ENCODE results near the gene SLC8B1. TPM values are rescaled to one million over a fixed set of nuclear protein-coding genes. Genes with fewer than 3 reads are reported as not detected.

Gene SLC8B1
- total and polyA plus RNA-seq, 2 donors (not counting 1 experiment from before 2014, with no cell fraction given), result 16.7 to 16.8 TPM

DNA sequence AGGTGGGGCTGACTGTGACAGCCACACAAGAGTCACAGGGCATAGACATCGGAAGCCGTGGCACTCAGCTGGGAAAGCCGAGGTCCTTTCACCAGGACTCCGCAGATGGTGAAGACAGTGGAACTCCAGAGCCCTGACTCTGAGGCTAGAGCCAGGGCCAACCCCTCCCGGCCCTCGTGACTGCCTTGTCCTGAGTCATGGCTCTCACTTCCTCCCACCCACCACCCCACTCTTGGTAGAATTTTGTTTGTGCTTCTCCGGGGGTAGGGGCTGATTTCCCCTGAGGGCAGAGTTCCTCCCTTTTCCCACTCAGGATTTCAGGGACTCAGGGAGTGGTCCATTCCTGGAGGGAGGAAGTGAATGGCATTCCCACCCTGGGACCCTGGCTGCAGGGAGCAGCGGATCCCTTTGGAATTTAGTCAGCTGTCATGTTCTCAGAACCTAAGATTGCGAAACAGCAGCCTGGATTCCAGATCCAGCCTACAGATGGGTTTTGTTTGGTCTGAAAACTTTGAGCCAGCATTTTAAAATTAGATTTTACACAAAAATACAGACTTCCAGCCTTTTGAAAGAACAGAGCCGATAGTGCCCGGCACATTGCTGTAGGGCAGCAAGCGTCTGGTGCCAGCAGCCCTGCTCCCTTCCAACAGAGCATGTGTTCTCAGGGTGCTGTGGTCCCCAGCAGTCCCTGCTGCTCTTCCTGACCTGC, 62.9 kb downstream of the SLC8B1 start:
- H3K4me2 ChIP-seq (ENCODE audit: extremely low read depth, insufficient read depth, low read length), result peak overlapping the region; percentile 82

DNA sequence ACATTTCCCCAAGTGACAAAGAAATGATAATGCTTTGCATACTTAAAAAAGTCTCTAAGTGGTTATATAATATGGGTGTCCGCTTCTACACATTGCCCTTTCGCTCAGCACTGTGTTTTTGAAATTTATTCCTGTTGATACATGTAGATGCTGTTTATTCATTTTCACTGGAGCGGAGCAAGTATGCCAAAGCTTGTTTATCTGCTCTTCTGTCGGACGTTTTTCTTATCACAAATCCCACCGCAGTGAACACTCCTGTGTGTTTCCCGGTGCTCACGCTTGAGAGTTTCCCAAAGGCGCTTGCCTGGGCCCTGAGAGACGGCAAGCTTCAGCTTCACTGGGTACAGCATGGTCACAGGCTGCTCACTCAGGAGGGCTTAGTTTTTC, 63.5 kb downstream of the SLC8B1 start:
- peak in 1 of 2 donors; percentile 10 for DNase-seq (ENCODE audit: low read depth in 2 of 2)
- Histone ChIP-seq H3K4me1 (ENCODE audit: control insufficient read depth, extremely low read depth, insufficient read depth, low read length) (peaks cover 11% of the 10 kb centered on the region), H3K9ac (ENCODE audit: insufficient read depth, low read length) (peak overlapping the region; percentile 25), H3K4me3 (replicated peaks in 1 of 4; ENCODE audit: control extremely low read depth in 1 of 4, insufficient read depth in 1 of 4, low read depth in 3 of 4, low read length in 4 of 4) (peak overlapping the region in 1 of 4 experiments; percentile 15), H3K9me3 (ENCODE audit: control insufficient read depth, insufficient read depth, low read depth, low read length) (no peaks in the 10 kb centered on the region), H3K27ac (ENCODE audit: insufficient read depth, low read length) (peak overlapping the region; percentile 55), H3K79me2 (ENCODE audit: control insufficient read depth, insufficient read depth, low read length) (no peaks in the 10 kb centered on the region), H3K27me3 (ENCODE audit: control insufficient read depth, insufficient read depth, low read length) (no peaks in the 10 kb centered on the region), H3K36me3 (ENCODE audit: control insufficient read depth, insufficient read depth, low read length) (no peaks in the 10 kb centered on the region), H4K20me1 (ENCODE audit: control insufficient read depth, extremely low read depth, insufficient read depth, low read length) (no peaks in the 10 kb centered on the region), H2AFZ (ENCODE audit: low read length) (peak overlapping the region; percentile 75), H3K4me2 (ENCODE audit: extremely low read depth, insufficient read depth, low read length) (peak overlapping the region; percentile 82)
- TF ChIP-seq EZH2 (IDR thresholded peaks at IDR 0.05; ENCODE audit: low read length, missing control alignments), result no peak
- TF ChIP-seq, protein P1, sequence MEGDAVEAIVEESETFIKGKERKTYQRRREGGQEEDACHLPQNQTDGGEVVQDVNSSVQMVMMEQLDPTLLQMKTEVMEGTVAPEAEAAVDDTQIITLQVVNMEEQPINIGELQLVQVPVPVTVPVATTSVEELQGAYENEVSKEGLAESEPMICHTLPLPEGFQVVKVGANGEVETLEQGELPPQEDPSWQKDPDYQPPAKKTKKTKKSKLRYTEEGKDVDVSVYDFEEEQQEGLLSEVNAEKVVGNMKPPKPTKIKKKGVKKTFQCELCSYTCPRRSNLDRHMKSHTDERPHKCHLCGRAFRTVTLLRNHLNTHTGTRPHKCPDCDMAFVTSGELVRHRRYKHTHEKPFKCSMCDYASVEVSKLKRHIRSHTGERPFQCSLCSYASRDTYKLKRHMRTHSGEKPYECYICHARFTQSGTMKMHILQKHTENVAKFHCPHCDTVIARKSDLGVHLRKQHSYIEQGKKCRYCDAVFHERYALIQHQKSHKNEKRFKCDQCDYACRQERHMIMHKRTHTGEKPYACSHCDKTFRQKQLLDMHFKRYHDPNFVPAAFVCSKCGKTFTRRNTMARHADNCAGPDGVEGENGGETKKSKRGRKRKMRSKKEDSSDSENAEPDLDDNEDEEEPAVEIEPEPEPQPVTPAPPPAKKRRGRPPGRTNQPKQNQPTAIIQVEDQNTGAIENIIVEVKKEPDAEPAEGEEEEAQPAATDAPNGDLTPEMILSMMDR (conservative IDR thresholded peaks at IDR 0.05 in 1 of 2, IDR thresholded peaks at IDR 0.05 in 1 of 2; ENCODE audit: low read depth in 1 of 2, low read length in 2 of 2), result no peak

More for the DNA sequence above, 62.9 kb downstream of the SLC8B1 start:
- Histone ChIP-seq H3K36me3 (ENCODE audit: control insufficient read depth, insufficient read depth, low read length) (no peaks in the 10 kb centered on the region), H3K4me1 (ENCODE audit: control insufficient read depth, extremely low read depth, insufficient read depth, low read length) (peaks cover 11% of the 10 kb centered on the region), H3K27ac (ENCODE audit: insufficient read depth, low read length) (peak overlapping the region; percentile 55), H3K9me3 (ENCODE audit: control insufficient read depth, insufficient read depth, low read depth, low read length) (no peaks in the 10 kb centered on the region), H2AFZ (ENCODE audit: low read length) (peak overlapping the region; percentile 75), H3K9ac (ENCODE audit: insufficient read depth, low read length) (peak overlapping the region; percentile 25), H3K27me3 (ENCODE audit: control insufficient read depth, insufficient read depth, low read length) (no peaks in the 10 kb centered on the region), H3K4me3 (replicated peaks in 1 of 4; ENCODE audit: control extremely low read depth in 1 of 4, insufficient read depth in 1 of 4, low read depth in 3 of 4, low read length in 4 of 4) (peak overlapping the region in 2 of 4 experiments; percentile 14 to 17), H3K79me2 (ENCODE audit: control insufficient read depth, insufficient read depth, low read length) (no peaks in the 10 kb centered on the region), H4K20me1 (ENCODE audit: control insufficient read depth, extremely low read depth, insufficient read depth, low read length) (no peaks in the 10 kb centered on the region)
- peak; percentile 80 to 90 for DNase-seq (ENCODE audit: low read depth in 2 of 2)
- TF ChIP-seq, protein P1 (conservative IDR thresholded peaks at IDR 0.05 in 1 of 2, IDR thresholded peaks at IDR 0.05 in 1 of 2; ENCODE audit: low read depth in 1 of 2, low read length in 2 of 2), result no peak
- no peak for TF ChIP-seq EZH2 (IDR thresholded peaks at IDR 0.05; ENCODE audit: low read length, missing control alignments)

DNA sequence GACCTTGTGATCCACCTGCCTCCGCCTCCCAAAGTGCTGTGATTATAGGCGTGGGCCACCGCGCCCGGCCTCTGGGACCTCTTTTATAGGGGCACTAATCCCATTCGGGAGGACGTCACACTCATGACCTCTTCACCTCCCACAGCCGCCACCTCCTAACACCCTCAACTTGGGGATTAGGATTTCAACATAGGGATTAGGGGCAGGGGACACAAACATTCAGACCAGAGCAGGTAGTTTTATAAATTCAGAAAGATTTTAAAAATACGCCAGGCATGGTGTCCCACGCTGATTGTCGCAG, 64.2 kb downstream of the SLC8B1 start:
- no peaks in the 10 kb centered on the region for H4K20me1 ChIP-seq (ENCODE audit: control insufficient read depth, extremely low read depth, insufficient read depth, low read length)
- H3K27ac ChIP-seq (ENCODE audit: insufficient read depth, low read length), result no peak overlapping the region
- no peaks in the 10 kb centered on the region for H3K36me3 ChIP-seq (ENCODE audit: control insufficient read depth, insufficient read depth, low read length)
- no peak overlapping the region for H3K4me2 ChIP-seq (ENCODE audit: extremely low read depth, insufficient read depth, low read length)
- TF ChIP-seq, protein P1 (conservative IDR thresholded peaks at IDR 0.05 in 1 of 2, IDR thresholded peaks at IDR 0.05 in 1 of 2; ENCODE audit: low read depth in 1 of 2, low read length in 2 of 2), result no peak
- no peak for TF ChIP-seq EZH2 (IDR thresholded peaks at IDR 0.05; ENCODE audit: low read length, missing control alignments)
- no peaks in the 10 kb centered on the region for H3K27me3 ChIP-seq (ENCODE audit: control insufficient read depth, insufficient read depth, low read length)
- no peak overlapping the region for H3K9ac ChIP-seq (ENCODE audit: insufficient read depth, low read length)
- DNase-seq (ENCODE audit: low read depth in 2 of 2), result no peak
- no peaks in the 10 kb centered on the region for H3K79me2 ChIP-seq (ENCODE audit: control insufficient read depth, insufficient read depth, low read length)
- H2AFZ ChIP-seq (ENCODE audit: low read length), result no peak overlapping the region
- peaks cover 11% of the 10 kb centered on the region for H3K4me1 ChIP-seq (ENCODE audit: control insufficient read depth, extremely low read depth, insufficient read depth, low read length)
- no peak overlapping the region for H3K4me3 ChIP-seq (replicated peaks in 1 of 4; ENCODE audit: control extremely low read depth in 1 of 4, insufficient read depth in 1 of 4, low read depth in 3 of 4, low read length in 4 of 4)
- H3K9me3 ChIP-seq (ENCODE audit: control insufficient read depth, insufficient read depth, low read depth, low read length), result no peaks in the 10 kb centered on the region

Measured in fibroblast of lung (primary cell).